Liver (tissue), 9 donors: ENCODE data around the gene FAU. TPM values are rescaled to one million over a fixed set of nuclear protein-coding genes. Genes with fewer than 3 reads are reported as not detected.
"Not testable (repeated sequence)": the region's sequence is repeated elsewhere in the genome, so short reads cannot be mapped to it uniquely, and the experiment has no call there.

Experiments used
- DNase-seq: peaks from one replicate; pipeline ENCODE4 v3.0.0-alpha.2; 2017; ENCODE audit warnings: low spot score
- H3K27ac ChIP-seq, 2 donors: one replicate each; pipeline ENCODE4 v1.7.0; 2013; ENCODE audit warnings: inconsistent platforms in 2 of 2, low read length in 2 of 2, control low read depth in 1 of 2, low read depth in 1 of 2, mild to moderate bottlenecking in 1 of 2
- H3K27me3 ChIP-seq, 4 donors: one replicate each; pipeline versions ENCODE4 v1.6.1 to v1.7.0; 2013; ENCODE audit warnings: low read length in 3 of 4, inconsistent platforms in 1 of 4, mild to moderate bottlenecking in 1 of 4, moderate library complexity in 1 of 4; ENCODE audit not compliant: control insufficient read depth in 4 of 4, insufficient read depth in 4 of 4
- H3K36me3 ChIP-seq, 4 donors: one replicate each; pipeline versions ENCODE4 v1.6.1 to v1.7.0; 2013; ENCODE audit warnings: low read length in 3 of 4, mild to moderate bottlenecking in 3 of 4, low read depth in 1 of 4, moderate library complexity in 1 of 4; ENCODE audit not compliant: control insufficient read depth in 4 of 4, insufficient read depth in 3 of 4
- H3K4me1 ChIP-seq, 4 donors: one replicate each; pipeline versions ENCODE4 v1.6.1 to v1.7.0; 2013; ENCODE audit warnings: low read length in 3 of 4, mild to moderate bottlenecking in 3 of 4, moderate library complexity in 1 of 4; ENCODE audit not compliant: control insufficient read depth in 4 of 4, insufficient read depth in 4 of 4
- H3K4me3 ChIP-seq, 3 donors: one replicate each; pipeline versions ENCODE4 v1.6.1 to v1.7.0; 2013; ENCODE audit warnings: low read length in 3 of 3, control low read depth in 1 of 3, low read depth in 1 of 3, mild to moderate bottlenecking in 1 of 3
- H3K9ac ChIP-seq, 2 donors: one replicate each; pipeline ENCODE4 v1.7.0; 2013; ENCODE audit warnings: low read length in 2 of 2, mild to moderate bottlenecking in 2 of 2, moderate library complexity in 2 of 2, control low read depth in 1 of 2, low read depth in 1 of 2
- H3K9me3 ChIP-seq, 4 donors: one replicate each; pipeline versions ENCODE4 v1.6.1 to v1.7.0; 2013; ENCODE audit warnings: low read length in 3 of 4; ENCODE audit not compliant: control insufficient read depth in 4 of 4
- ATF3 ChIP-seq: IDR thresholded peaks from 2 replicates; pipeline ENCODE4 v1.6.1; 2016; ENCODE audit warnings: antibody characterized with exemption
- CTCF ChIP-seq: fragments of 150-350 bp; IDR thresholded peaks from 2 replicates; pipeline ENCODE4 v1.5.1; 2017; ENCODE audit warnings: improper control_type of control experiment, low read depth, low read length; ENCODE audit not compliant: missing input control
- EGR1 ChIP-seq, 2 donors: IDR thresholded peaks; 2 replicates each; pipeline ENCODE4 v1.6.1; 2016 to 2018; ENCODE audit warnings: antibody characterized with exemption in 2 of 2, low read depth in 2 of 2
- FOXA1 ChIP-seq: IDR thresholded peaks from 2 replicates; pipeline ENCODE4 v1.6.1; 2016; ENCODE audit warnings: antibody characterized with exemption
- FOXA2 ChIP-seq: IDR thresholded peaks from 2 replicates; pipeline ENCODE4 v1.6.1; 2016; ENCODE audit warnings: antibody characterized with exemption
- HNF4A ChIP-seq, 2 donors: conservative IDR thresholded peaks; 2 replicates each; pipeline ENCODE4 v1.6.1; 2016; ENCODE audit warnings: antibody characterized with exemption in 2 of 2, mild to moderate bottlenecking in 2 of 2
- JUND ChIP-seq, 2 donors: IDR thresholded peaks; 2 replicates each; pipeline ENCODE4 v1.6.1; 2016; ENCODE audit warnings: antibody characterized with exemption in 2 of 2
- MAX ChIP-seq: IDR thresholded peaks from 2 replicates; pipeline ENCODE4 v1.6.1; 2016; ENCODE audit warnings: antibody characterized with exemption
- NR2F2 ChIP-seq: IDR thresholded peaks from 2 replicates; pipeline ENCODE4 v1.6.1; 2016; ENCODE audit warnings: antibody characterized with exemption
- RAD21 ChIP-seq, 2 donors: IDR thresholded peaks; 2 replicates each; pipeline ENCODE4 v1.6.1; 2016; ENCODE audit warnings: antibody characterized with exemption in 2 of 2, mild to moderate bottlenecking in 2 of 2
- REST ChIP-seq: IDR thresholded peaks from 2 replicates; pipeline ENCODE4 v1.6.1; 2016; ENCODE audit warnings: antibody characterized with exemption, mild to moderate bottlenecking
- RXRA ChIP-seq, 2 donors: IDR thresholded peaks; 2 replicates each; pipeline ENCODE4 v1.6.1; 2017 to 2018; ENCODE audit warnings: antibody characterized with exemption in 2 of 2, mild to moderate bottlenecking in 1 of 2
- SP1 ChIP-seq: IDR thresholded peaks from 2 replicates; pipeline ENCODE4 v1.6.1; 2018; ENCODE audit warnings: antibody characterized with exemption, mild to moderate bottlenecking
- TAF1 ChIP-seq: conservative IDR thresholded peaks from 2 replicates; pipeline ENCODE4 v1.6.1; 2016; ENCODE audit warnings: antibody characterized with exemption, mild to moderate bottlenecking
- YY1 ChIP-seq: IDR thresholded peaks from 2 replicates; pipeline ENCODE4 v1.6.1; 2016; ENCODE audit warnings: antibody characterized with exemption, mild to moderate bottlenecking
- ZBTB33 ChIP-seq: IDR thresholded peaks from 2 replicates; pipeline ENCODE4 v1.6.1; 2016; ENCODE audit warnings: antibody characterized with exemption
- WGBS: extraction: QIAGEN DNeasy Blood & Tissue Kit; methylation state at CpG from one replicate; pipeline ENCODE4 v1.1.7; 2013; 5-methylcytosine and 5-hydroxymethylcytosine counted together
- polyA plus RNA-seq, 2 donors: library from polyadenylated mRNA; stranded (reverse) in 1 of 2; unstranded in 1 of 2; fragments of 200-250 nt in 1 of 2; fragments of >200 nt in 1 of 2; fragmentation: Nextera tagmentation in 1 of 2; extraction: Ambion mirVana in 1 of 2; gene quantifications; one replicate each; pipeline versions ENCODE4 v1.2.1 to v1.2.3, GENCODE V29; 2013 to 2015
- total RNA-seq, 2 donors: library from RNA; depleted of rRNA; stranded (reverse); fragments of >200 nt; gene quantifications; one replicate each; pipeline ENCODE4 v1.2.3, GENCODE V29; 2014
- donor health status: healthy.
- donor health status: healthy.
- donor health status: healthy.
- donor health status: healthy.
- donor health status: healthy.

Gene FAU
- total and polyA plus RNA-seq, 4 donors, result 199 to 535 (median 362) TPM

GRCh38 chr11:65150509-65151299 lies 28.8 kb upstream of the FAU start:
- TF ChIP-seq NR2F2 (no peak), ATF3 (no peak), RAD21 (IDR thresholded peaks at IDR 0.05) (peak in 1 of 2 donors; percentile 41), JUND (IDR thresholded peaks at IDR 0.05) (peak; percentile 40 to 77), YY1 (peak; percentile 39), MAX (peak; percentile 35), FOXA2 (no peak), EGR1 (IDR thresholded peaks at IDR 0.05; ENCODE audit: low read depth in 2 of 2) (no peak), SP1 (peak; percentile 51), TAF1 (no peak), REST (no peak), FOXA1 (no peak), RXRA (IDR thresholded peaks at IDR 0.05) (peak; percentile 64 to 70), HNF4A (conservative IDR thresholded peaks at IDR 0.05) (peak; percentile 58 to 67), ZBTB33 (peak; percentile 25), CTCF (no peak)
- H3K4me3 ChIP-seq, result no peak overlapping the region
- H3K9ac ChIP-seq, result no peak overlapping the region
- H3K27ac ChIP-seq, result peak overlapping the region; percentile 69 to 81
- no peaks in the 10 kb centered on the region for H3K36me3 ChIP-seq
- no peaks in the 10 kb centered on the region for H3K9me3 ChIP-seq
- no peak for DNase-seq
- H3K27me3 ChIP-seq, result no peaks in the 10 kb centered on the region
- WGBS, result 36% methylated on average over 12 of the region's 12 CpGs
- H3K4me1 ChIP-seq, result peaks cover 9 to 33% (median 30%) of the 10 kb centered on the region in 4 donors

GRCh38 chr11:65150131-65150508 lies 28.2 kb upstream of the FAU start:
- H3K9ac ChIP-seq, H3K4me3 ChIP-seq, H3K9me3 ChIP-seq, H3K36me3 ChIP-seq, H3K27me3 ChIP-seq, DNase-seq: not testable (repeated sequence)
- Histone ChIP-seq H3K27ac (peak overlapping the region in 1 of 2 donors; percentile 69), H3K4me1 (peaks cover 9 to 39% (median 36%) of the 10 kb centered on the region in 4 donors)
- WGBS, result 83% methylated on average over 10 of the region's 10 CpGs
